22Rv1 (cell line): ENCODE results near the gene TNS3.

ENCODE experiments used
- ZFX ChIP-seq: fragments of 450-650 bp; IDR thresholded peaks from 2 replicates; pipeline ENCODE4 v1.6.1; 2017; ENCODE audit warnings: antibody characterized with exemption, borderline replicate concordance
- TF ChIP-seq, protein P1 (sequence below): fragments of 450-650 bp; IDR thresholded peaks from 2 replicates; pipeline ENCODE4 v1.5.1; 2017; ENCODE audit warnings: mild to moderate bottlenecking

DNA sequence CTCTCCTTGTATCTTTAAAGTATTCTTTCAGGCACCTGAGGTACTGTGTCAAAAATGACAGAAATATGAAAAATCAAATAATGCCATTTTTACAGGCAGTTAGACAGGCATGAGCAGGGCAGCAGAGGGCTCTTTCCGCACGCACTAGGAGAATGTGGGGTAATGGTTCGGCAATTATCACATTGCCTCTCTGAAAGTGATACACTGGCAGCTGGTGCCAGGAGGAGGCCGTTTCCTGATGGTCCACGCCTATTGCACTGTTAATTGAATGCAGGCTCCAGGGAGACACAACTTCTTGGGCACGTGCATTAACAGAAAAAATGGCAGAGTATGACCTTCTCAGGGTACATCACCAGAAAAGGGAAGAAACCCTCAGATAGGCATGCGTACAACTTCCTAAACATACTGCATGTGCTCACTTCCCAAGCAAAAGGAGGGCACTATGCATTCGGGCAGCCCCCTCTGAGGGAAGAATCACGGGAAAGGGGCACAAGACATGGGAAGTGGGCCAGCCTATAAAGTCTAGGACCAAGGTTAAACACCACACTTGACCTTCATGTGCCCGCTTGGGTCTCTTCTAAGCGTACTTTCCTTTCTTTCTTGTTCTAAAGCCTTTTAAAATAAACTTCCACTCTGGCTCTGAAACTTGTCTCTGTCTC is 161.7 kb downstream of the TNS3 start:
- TF ChIP-seq, protein P1, sequence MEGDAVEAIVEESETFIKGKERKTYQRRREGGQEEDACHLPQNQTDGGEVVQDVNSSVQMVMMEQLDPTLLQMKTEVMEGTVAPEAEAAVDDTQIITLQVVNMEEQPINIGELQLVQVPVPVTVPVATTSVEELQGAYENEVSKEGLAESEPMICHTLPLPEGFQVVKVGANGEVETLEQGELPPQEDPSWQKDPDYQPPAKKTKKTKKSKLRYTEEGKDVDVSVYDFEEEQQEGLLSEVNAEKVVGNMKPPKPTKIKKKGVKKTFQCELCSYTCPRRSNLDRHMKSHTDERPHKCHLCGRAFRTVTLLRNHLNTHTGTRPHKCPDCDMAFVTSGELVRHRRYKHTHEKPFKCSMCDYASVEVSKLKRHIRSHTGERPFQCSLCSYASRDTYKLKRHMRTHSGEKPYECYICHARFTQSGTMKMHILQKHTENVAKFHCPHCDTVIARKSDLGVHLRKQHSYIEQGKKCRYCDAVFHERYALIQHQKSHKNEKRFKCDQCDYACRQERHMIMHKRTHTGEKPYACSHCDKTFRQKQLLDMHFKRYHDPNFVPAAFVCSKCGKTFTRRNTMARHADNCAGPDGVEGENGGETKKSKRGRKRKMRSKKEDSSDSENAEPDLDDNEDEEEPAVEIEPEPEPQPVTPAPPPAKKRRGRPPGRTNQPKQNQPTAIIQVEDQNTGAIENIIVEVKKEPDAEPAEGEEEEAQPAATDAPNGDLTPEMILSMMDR = no peak
- no peak for TF ChIP-seq ZFX
